Measurements from ENCODE around the gene BARX2.

BARX2 gene

GRCh38 chr11:129396454-129396853 is 20.8 kb downstream of the BARX2 start:
- DNase-seq = no peak

- no peak for DNase-seq
These were observed 26.8 kb downstream of the BARX2 start for GRCh38 chr11:129402206-129403171.

GRCh38 chr11:129404731-129405130 is 29.1 kb downstream of the BARX2 start:
- DNase-seq = no peak

GRCh38 chr11:129408865-129409444 is 33.3 kb downstream of the BARX2 start:
- DNase-seq = peak in 2 of 56 donors; percentile 2 to 3

- DNase-seq = no peak
These were observed 34.8 kb downstream of the BARX2 start for GRCh38 chr11:129410395-129410960.

- peak in 1 of 56 donors; percentile 5 for DNase-seq
These were observed 36.8 kb downstream of the BARX2 start for GRCh38 chr11:129412494-129412893.

GRCh38 chr11:129414144-129414872 is 38.7 kb downstream of the BARX2 start:
- no peak for DNase-seq

GRCh38 chr11:129416080-129416820 is 40.6 kb downstream of the BARX2 start:
- no peak for DNase-seq

- DNase-seq = no peak
These were observed 41.8 kb downstream of the BARX2 start for GRCh38 chr11:129417458-129417857.

- DNase-seq = no peak
These were observed 42.4 kb downstream of the BARX2 start for GRCh38 chr11:129418039-129418438.

- no peak for DNase-seq
These were observed 43.7 kb downstream of the BARX2 start for GRCh38 chr11:129419386-129419785.

DNA sequence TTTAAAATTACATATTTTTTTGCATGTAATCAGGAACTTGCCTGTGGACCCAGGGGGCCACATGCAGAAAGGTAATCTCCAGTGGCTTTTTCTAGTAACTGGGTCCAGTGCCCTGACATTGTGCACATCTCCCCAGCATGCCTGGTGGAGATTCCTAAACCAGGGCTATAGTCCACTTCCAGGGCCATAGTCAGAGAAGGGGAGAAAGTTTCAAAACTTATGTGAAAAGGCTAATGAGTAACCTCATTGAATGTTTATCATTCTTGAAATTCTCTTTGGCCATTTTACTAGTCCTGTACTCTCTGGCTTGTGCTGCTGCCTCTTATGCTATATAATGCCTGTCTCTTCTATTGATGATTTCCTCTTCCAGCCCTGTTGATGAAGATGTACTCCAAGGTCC is 47.8 kb downstream of the BARX2 start:
- DNase-seq = no peak

DNA sequence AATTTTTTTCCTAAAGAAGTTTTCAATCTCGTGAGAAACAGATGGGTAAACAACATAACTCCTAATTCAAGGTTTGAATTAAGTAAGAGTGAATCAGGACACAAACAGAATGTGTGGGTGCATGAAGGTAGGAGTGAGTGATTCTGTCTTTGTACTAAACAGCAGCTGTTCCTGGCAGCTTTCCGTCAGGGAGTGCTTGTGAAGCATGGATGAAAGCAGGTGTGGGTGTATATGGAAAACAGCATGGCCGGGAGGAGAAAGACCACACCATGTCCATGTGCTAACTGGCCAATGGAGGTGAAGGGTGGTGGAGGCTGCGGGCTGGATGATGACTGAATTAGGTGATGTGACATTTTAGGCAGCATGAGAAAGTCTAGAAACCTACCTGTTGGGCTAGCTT is 49.6 kb downstream of the BARX2 start:
- no peak for DNase-seq

DNA sequence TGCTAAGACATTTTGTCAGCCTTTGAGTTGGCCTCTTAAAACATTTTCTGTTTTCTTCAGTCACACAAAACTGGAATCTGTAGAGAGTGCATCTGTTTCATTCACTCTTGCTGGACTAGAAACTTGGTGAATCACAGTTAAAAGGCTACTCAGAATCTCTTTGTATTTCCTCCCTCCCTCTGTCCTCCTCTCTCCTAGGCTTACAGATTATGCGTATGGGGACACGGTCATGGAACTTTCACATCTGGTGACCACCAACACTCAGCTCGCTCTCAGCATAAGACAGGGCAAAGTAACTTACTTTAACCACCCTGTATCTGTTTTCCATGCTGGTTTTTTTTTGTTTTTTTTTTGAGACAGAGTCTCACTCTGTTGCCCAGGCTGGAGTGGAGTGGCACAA is 50.4 kb downstream of the BARX2 start:
- DNase-seq = no peak

DNA sequence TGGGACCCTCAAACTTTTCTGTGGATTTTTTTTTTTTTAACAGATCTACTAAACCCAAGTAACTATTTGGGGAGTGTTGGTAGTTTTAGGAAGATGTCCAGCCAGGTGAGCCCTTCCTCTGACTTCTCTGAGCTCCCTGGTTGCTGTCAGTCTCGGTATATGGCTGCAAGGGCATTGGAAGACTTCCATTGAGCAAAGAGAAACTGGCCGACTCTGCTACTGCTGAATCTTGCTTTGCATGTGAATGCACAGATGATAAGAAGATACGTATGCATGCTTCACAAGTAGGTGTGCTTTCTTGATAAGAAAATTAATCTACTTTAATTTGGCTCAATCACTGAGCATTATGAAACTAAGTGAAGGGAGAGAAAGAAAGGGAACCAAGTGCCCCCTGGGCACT is 51.1 kb downstream of the BARX2 start:
- no peak for DNase-seq

GRCh38 chr11:129427376-129427775 is 51.7 kb downstream of the BARX2 start:
- DNase-seq = no peak

DNA sequence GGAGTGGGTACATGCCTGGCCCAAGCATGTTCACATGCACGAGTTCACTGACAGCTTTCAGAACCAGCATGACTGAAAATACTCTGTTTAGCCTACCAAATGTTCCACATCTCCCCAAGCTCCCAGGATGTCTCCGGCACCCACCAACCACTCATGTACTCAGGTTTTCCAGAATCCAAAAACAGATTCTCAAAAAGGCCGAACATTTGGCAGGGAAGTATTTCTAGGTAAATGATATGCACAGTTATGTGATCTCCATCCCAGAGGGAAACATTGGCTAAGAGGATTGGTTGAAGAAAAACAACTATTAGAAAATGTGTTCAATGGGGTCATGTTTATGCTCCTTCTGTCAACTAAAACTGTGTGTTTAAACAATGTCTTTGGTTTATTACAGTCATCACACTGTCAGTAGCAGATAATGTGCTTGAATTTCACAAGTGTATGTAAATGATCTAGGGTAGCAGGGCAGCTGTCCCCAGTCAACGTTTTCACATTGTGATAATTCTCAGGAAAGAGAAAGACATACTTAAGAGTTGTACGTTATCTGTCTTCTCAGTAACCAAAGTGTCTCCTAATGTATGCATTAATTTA is 52.3 kb downstream of the BARX2 start:
- no peak for DNase-seq

DNA sequence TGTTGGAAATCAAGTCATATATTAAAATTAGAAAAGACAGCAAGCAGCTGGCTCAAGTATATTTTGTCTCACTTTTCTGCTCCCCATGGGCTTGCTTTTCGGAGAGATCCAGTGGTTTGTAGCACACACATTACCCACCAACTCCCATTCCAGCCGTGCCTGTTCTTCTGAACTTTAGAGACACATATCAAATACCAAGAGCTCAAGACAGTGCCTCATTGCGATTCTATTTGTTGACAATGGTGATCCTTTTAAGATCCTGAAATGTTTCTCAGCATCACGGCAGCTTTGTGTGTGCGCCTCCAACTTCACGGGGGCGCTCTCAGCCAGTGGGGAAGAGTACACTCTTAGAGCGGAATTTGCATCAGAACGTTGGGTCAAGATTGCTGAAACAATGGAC is 52.9 kb downstream of the BARX2 start:
- no peak for DNase-seq

DNA sequence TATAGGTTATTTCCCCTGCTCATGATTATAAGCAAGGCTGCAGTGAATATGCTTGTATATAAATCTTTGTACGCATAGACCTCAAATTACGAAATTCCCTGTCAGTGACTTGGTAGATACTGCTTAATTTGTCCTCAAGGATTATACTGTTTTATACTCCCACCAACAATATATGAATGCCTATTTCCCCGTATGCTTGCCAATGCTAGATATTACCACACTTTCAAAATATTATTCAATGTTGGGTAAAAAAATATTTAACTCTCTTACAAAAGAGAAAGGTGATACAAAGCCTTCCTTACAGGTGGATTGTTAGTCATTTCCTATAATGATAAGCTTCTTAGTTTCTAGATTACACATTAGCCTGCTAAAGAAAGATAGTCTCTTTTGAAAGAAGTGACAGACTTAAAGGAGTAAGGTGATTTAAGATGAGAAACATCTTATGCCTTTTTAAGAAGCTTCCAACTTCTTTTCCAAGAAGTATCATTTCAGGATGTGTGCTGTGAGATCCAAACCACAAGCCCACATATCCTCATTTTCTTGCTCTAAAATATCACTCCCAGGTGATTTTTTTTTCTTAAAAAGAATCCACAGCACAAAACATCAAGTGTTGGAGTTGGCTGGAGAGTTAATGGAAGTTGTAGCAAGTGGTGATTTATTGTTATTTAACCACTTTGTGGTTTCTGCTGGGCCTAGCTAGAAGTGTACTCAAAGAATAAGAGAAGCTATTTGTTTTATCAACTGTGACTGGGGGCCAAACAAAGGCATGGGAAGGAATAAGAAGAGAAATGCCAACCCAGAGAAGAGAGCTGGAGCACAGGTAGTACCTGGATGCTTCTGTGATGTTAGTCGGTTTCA is 59.2 kb downstream of the BARX2 start:
- DNase-seq = no peak

Data from nucleus accumbens (tissue), 56 donors.